Uterus (tissue), 4 donors: Measurements from ENCODE around the gene LSS. TPM values are rescaled to one million over a fixed set of nuclear protein-coding genes. Genes with fewer than 3 reads are reported as not detected.

Source experiments
- DNase-seq, 2 donors: peaks; one replicate each; pipeline ENCODE4 v3.0.0-alpha.2; 2019 to 2020
- H3K27ac ChIP-seq, 2 donors: fragments of 200-600 bp; sonication (generic); 1 replicate in 1 of 2; 2 replicates in 1 of 2; pipeline ENCODE4 v1.5.1; 2016 to 2018
- H3K27me3 ChIP-seq, 2 donors: fragments of 200-600 bp; sonication (generic); one replicate each; pipeline ENCODE4 v1.5.1; 2018 to 2019; ENCODE audit warnings: control low read depth in 1 of 2
- H3K36me3 ChIP-seq, 2 donors: fragments of 200-600 bp; sonication (generic); one replicate each; pipeline ENCODE4 v1.5.1; 2019; ENCODE audit warnings: control low read depth in 1 of 2
- H3K4me1 ChIP-seq, 2 donors: fragments of 200-600 bp; sonication (generic); one replicate each; pipeline ENCODE4 v1.5.1; 2018 to 2019; ENCODE audit warnings: control low read depth in 1 of 2
- H3K4me3 ChIP-seq, 2 donors: fragments of 200-600 bp; sonication (generic); 1 replicate in 1 of 2; 2 replicates in 1 of 2; pipeline ENCODE4 v1.5.1; 2018 to 2019; ENCODE audit warnings: mild to moderate bottlenecking in 1 of 2
- H3K9me3 ChIP-seq, 2 donors: fragments of 200-600 bp; sonication (generic); one replicate each; pipeline ENCODE4 v1.5.1; 2019; ENCODE audit warnings: control low read depth in 1 of 2
- CTCF ChIP-seq, 4 experiments: fragments of 200-600 bp in 2 of 4; fragments of 450-650 bp in 2 of 4; sonication (generic) in 2 of 4; IDR thresholded peaks; one replicate each; pipeline ENCODE4 v1.5.1; 2016 to 2019; ENCODE audit warnings: antibody characterized with exemption in 4 of 4, mild to moderate bottlenecking in 2 of 4, moderate library complexity in 1 of 4
- POLR2A ChIP-seq, 2 donors: fragments of 450-650 bp; IDR thresholded peaks; one replicate each; pipeline ENCODE4 v1.6.1; 2016; ENCODE audit warnings: antibody characterized with exemption in 2 of 2, mild to moderate bottlenecking in 1 of 2, moderate library complexity in 1 of 2
- intact Hi-C: fragments of 100-400 bp; cut with DNase I; formaldehyde crosslinking; loops from one replicate; pipeline ENCODE4 v1.15.1; 2023; ENCODE audit warnings: low total_unique reads
- total RNA-seq, 4 donors: library from RNA; depleted of rRNA in 3 of 4; stranded (reverse); fragments of >200 nt in 3 of 4; gene quantifications; one replicate each; pipeline versions ENCODE4 v1.1.0 to v1.2.4, GENCODE V29; 2014 to 2023
- donor health status: DM: yes; HTN: yes; CAD: no.

The LSS gene
- total RNA-seq, 4 donors from 2014 or later, result 35.4 to 94.0 (median 41.5) TPM

- Histone ChIP-seq H3K27ac (no peak overlapping the region), H3K4me1 (peaks cover 0 to 4% of the 10 kb centered on the region in 2 donors), H3K9me3 (no peaks in the 10 kb centered on the region), H3K36me3 (no peaks in the 10 kb centered on the region), H3K27me3 (no peaks in the 10 kb centered on the region), H3K4me3 (no peak overlapping the region)
- no peak for TF ChIP-seq CTCF (IDR thresholded peaks at IDR 0.05)
- no peak for TF ChIP-seq POLR2A (IDR thresholded peaks at IDR 0.05)
- peak in 1 of 2 donors; percentile 9 for DNase-seq
- intact Hi-C loops, result no loop called here
Measured at GRCh38 chr21:46157396-46157986, 71.1 kb downstream of the LSS start.

GRCh38 chr21:46156678-46157077, 71.9 kb downstream of the LSS start:
- intact Hi-C loops, result no loop called here
- Histone ChIP-seq H3K27ac (no peak overlapping the region), H3K36me3 (no peaks in the 10 kb centered on the region), H3K9me3 (no peaks in the 10 kb centered on the region), H3K4me1 (peaks cover 0 to 4% of the 10 kb centered on the region in 2 donors), H3K4me3 (no peak overlapping the region), H3K27me3 (no peaks in the 10 kb centered on the region)
- TF ChIP-seq POLR2A (IDR thresholded peaks at IDR 0.05) (no peak), CTCF (IDR thresholded peaks at IDR 0.05) (no peak)
- DNase-seq, result peak in 1 of 2 donors; percentile 6

- peak in 1 of 2 donors; percentile 5 for DNase-seq
- Histone ChIP-seq H3K4me1 (peaks cover 0 to 4% of the 10 kb centered on the region in 2 donors), H3K4me3 (no peak overlapping the region), H3K27me3 (no peaks in the 10 kb centered on the region), H3K27ac (no peak overlapping the region), H3K36me3 (no peaks in the 10 kb centered on the region), H3K9me3 (no peaks in the 10 kb centered on the region)
- intact Hi-C loops, result no loop called here
- TF ChIP-seq CTCF (IDR thresholded peaks at IDR 0.05), result no peak
- TF ChIP-seq POLR2A (IDR thresholded peaks at IDR 0.05), result no peak
Measured at GRCh38 chr21:46156378-46156645, 72.3 kb downstream of the LSS start.

- no peak within 1 kb of the TSS for H3K27ac ChIP-seq
- no peaks in the 10 kb centered on the region for H3K36me3 ChIP-seq
- intact Hi-C loops, result no loop called here
- no peaks in the 10 kb centered on the region for H3K9me3 ChIP-seq
- H3K4me3 ChIP-seq, result no peak within 1 kb of the TSS
- peak in 1 of 2 donors; percentile 9 for DNase-seq
- no peaks in the 10 kb centered on the region for H3K27me3 ChIP-seq
- peaks cover 0 to 4% of the 10 kb centered on the region in 2 donors for H3K4me1 ChIP-seq
- TF ChIP-seq CTCF (IDR thresholded peaks at IDR 0.05), result no peak
Measured at GRCh38 chr21:46155514-46156377, 72.8 kb downstream of the LSS start, which contains the start of gene FTCD. Gene FTCD, minus strand, starts transcription at chr21:46155579. Its CDS starts 56 bp downstream, at chr21:46155523.

DNA sequence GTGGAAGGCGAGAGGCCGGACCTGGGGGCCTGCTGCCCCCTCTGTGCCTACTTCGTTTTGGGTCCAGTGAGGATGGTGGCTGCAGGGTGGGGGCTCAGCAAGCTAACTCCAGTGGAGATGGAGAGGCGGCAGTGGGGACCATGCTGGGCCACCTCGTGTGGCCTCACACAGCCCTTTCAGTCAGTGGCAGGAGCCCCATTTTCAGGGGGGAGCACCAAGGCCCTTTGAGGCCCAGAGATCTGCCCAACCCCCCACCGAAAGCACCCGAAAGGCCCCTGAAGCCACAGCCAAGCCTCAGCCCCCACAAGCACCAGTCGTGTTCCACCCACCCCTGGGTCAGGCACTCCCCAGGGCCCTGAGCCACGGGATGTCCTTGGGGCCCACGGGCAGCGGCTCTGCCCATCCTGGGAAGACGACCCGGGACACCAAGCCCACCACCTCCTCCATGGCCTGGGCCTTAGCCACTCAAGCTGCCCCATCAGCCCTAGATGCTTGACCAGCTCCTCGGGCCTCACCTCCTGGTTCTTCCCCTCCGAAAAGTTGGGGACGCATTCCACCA, 73.5 kb downstream of the LSS start:
- peaks cover 0 to 4% of the 10 kb centered on the region in 2 donors for H3K4me1 ChIP-seq
- no peaks in the 10 kb centered on the region for H3K9me3 ChIP-seq
- no peak overlapping the region for H3K4me3 ChIP-seq
- DNase-seq, result peak in 1 of 2 donors; percentile 12
- no peaks in the 10 kb centered on the region for H3K36me3 ChIP-seq
- TF ChIP-seq POLR2A (IDR thresholded peaks at IDR 0.05) (no peak), CTCF (IDR thresholded peaks at IDR 0.05) (no peak)
- H3K27me3 ChIP-seq, result no peaks in the 10 kb centered on the region
- intact Hi-C loops, result no loop called here
- no peak overlapping the region for H3K27ac ChIP-seq
